Neural cell (in vitro differentiated cells): ENCODE data around the gene TCN1. TPM values are rescaled to one million over a fixed set of nuclear protein-coding genes. Genes with fewer than 3 reads are reported as not detected.

Experiments
- H2AFZ ChIP-seq: fragments of 200-600, 300-800 bp; sonication (generic), shearing (Covaris generic); 2 replicates; pipeline ENCODE4 v1.6.0; 2014; ENCODE audit warnings: low read depth, mild to moderate bottlenecking, antibody characterized with exemption, low read length, moderate library complexity
- H3F3A ChIP-seq: fragments of 200-600 bp; shearing (Covaris generic); 2 replicates; pipeline ENCODE4 v1.6.1; 2016; ENCODE audit warnings: mild to moderate bottlenecking, moderate library complexity, mixed read lengths, antibody characterized with exemption, low read length; ENCODE audit not compliant: insufficient read depth, poor library complexity, severe bottlenecking
- H3K27ac ChIP-seq: fragments of 200-600, 300-800 bp; sonication (generic), shearing (Covaris generic); 2 replicates; pipeline ENCODE4 v1.5.1; 2014; ENCODE audit warnings: mild to moderate bottlenecking, low read length, moderate library complexity
- H3K27me3 ChIP-seq: fragments of 300-800, 200-600 bp; sonication (generic), shearing (Covaris generic); 2 replicates; pipeline ENCODE4 v1.6.0; 2014; ENCODE audit warnings: mild to moderate bottlenecking, low read depth, low read length, moderate library complexity; ENCODE audit not compliant: insufficient read depth
- H3K36me3 ChIP-seq: fragments of 300-800, 200-600 bp; sonication (generic), shearing (Covaris generic); 2 replicates; pipeline ENCODE4 v1.5.1; 2014; ENCODE audit warnings: mild to moderate bottlenecking, antibody characterized with exemption, low read length, moderate library complexity; ENCODE audit not compliant: insufficient read depth
- H3K4me2 ChIP-seq: fragments of 300-800, 200-600 bp; sonication (generic), shearing (Covaris generic); 2 replicates; pipeline ENCODE4 v1.6.0; 2014; ENCODE audit warnings: mild to moderate bottlenecking, low read length
- H3K4me3 ChIP-seq: fragments of 300-800, 200-600 bp; sonication (generic), shearing (Covaris generic); 2 replicates; pipeline ENCODE4 v1.5.1; 2014; ENCODE audit warnings: mild to moderate bottlenecking, low read length, moderate library complexity
- H3K79me2 ChIP-seq: fragments of 200-600 bp; shearing (Covaris generic); replicated peaks from 2 replicates; pipeline ENCODE4 v1.6.0; 2014; ENCODE audit warnings: mild to moderate bottlenecking, low read length, moderate library complexity; ENCODE audit not compliant: insufficient read depth
- H3K9ac ChIP-seq: fragments of 300-800, 200-600 bp; sonication (generic), shearing (Covaris generic); 2 replicates; pipeline ENCODE4 v1.6.1; 2016; ENCODE audit warnings: mild to moderate bottlenecking, low read length, mixed read lengths
- H3K9me2 ChIP-seq: fragments of 200-600 bp; shearing (Covaris generic); 2 replicates; pipeline ENCODE4 v1.6.1; 2016; ENCODE audit warnings: mild to moderate bottlenecking, low read length, mixed read lengths; ENCODE audit not compliant: insufficient read depth
- H3K9me3 ChIP-seq: fragments of 200-600, 300-800 bp; sonication (generic), shearing (Covaris generic); 2 replicates; pipeline ENCODE4 v1.6.1; 2016; ENCODE audit warnings: mild to moderate bottlenecking, mixed run types, low read length, moderate library complexity, mixed read lengths
- H4K20me1 ChIP-seq: fragments of 200-600 bp; shearing (Covaris generic); 2 replicates; pipeline ENCODE4 v1.6.1; 2016; ENCODE audit warnings: mild to moderate bottlenecking, mixed run types; ENCODE audit not compliant: insufficient read depth
- CTCF ChIP-seq: fragments of 450-650 bp; IDR thresholded peaks from 2 replicates; pipeline ENCODE4 v1.5.1; 2014; ENCODE audit warnings: antibody characterized with exemption, mild to moderate bottlenecking, moderate library complexity; ENCODE audit not compliant: poor library complexity, severe bottlenecking
- EP300 ChIP-seq: fragments of 450-650 bp; conservative IDR thresholded peaks from 2 replicates; pipeline ENCODE4 v1.6.1; 2014; ENCODE audit warnings: antibody characterized with exemption, mild to moderate bottlenecking, moderate library complexity; ENCODE audit not compliant: poor library complexity, severe bottlenecking
- EZH2 ChIP-seq: fragments of 200-600, 300-800 bp; shearing (Covaris generic), sonication (generic); IDR thresholded peaks from 2 replicates; pipeline ENCODE4 v1.6.1; 2014; ENCODE audit warnings: antibody characterized with exemption, low read length, borderline replicate concordance, mild to moderate bottlenecking; ENCODE audit not compliant: insufficient read depth, poor library complexity, severe bottlenecking
- MXI1 ChIP-seq: fragments of 450-650 bp; conservative IDR thresholded peaks from 2 replicates; pipeline ENCODE4 v1.6.1; 2014; ENCODE audit warnings: antibody characterized with exemption, mild to moderate bottlenecking; ENCODE audit not compliant: poor library complexity, severe bottlenecking
- POLR2AphosphoS5 ChIP-seq: IDR thresholded peaks from 2 replicates; pipeline ENCODE4 v1.6.1; 2012
- RAD21 ChIP-seq: fragments of 450-650 bp; conservative IDR thresholded peaks from 2 replicates; pipeline ENCODE4 v1.6.1; 2014; ENCODE audit warnings: antibody characterized with exemption, mild to moderate bottlenecking, moderate library complexity
- SMC3 ChIP-seq: fragments of 450-650 bp; conservative IDR thresholded peaks from 2 replicates; pipeline ENCODE4 v1.6.1; 2014; ENCODE audit warnings: antibody characterized with exemption, mild to moderate bottlenecking, moderate library complexity; ENCODE audit not compliant: poor library complexity
- TAF1 ChIP-seq: IDR thresholded peaks from 2 replicates; pipeline ENCODE4 v1.6.1; 2012; ENCODE audit warnings: low read depth
- polyA plus RNA-seq: library from polyadenylated mRNA; depleted of rRNA; stranded (reverse); fragments of >200 nt; gene quantifications from 2 replicates; pipeline ENCODE4 v1.2.3, GENCODE V29; 2014
- TF ChIP-seq, protein P1 (sequence below): IDR thresholded peaks from 2 replicates; pipeline ENCODE4 v1.6.1; 2012; ENCODE audit warnings: borderline replicate concordance

Gene TCN1
- polyA plus RNA-seq, 1 donor from 2014 or later: not detected

- Histone ChIP-seq H3K79me2 (no peaks in the 10 kb centered on the region), H3K4me3 (no peak overlapping the region), H3K9me3 (no peaks in the 10 kb centered on the region), H3K4me2 (no peak overlapping the region), H3K27me3 (no peaks in the 10 kb centered on the region), H3F3A (no peaks in the 10 kb centered on the region), H4K20me1 (no peaks in the 10 kb centered on the region), H3K9me2 (no peaks in the 10 kb centered on the region), H3K27ac (no peak overlapping the region), H3K36me3 (no peaks in the 10 kb centered on the region), H3K9ac (no peak overlapping the region), H2AFZ (no peak overlapping the region)
- TF ChIP-seq TAF1 (no peak), CTCF (no peak), SMC3 (no peak), MXI1 (no peak), RAD21 (no peak), POLR2AphosphoS5 (no peak), EZH2 (no peak), EP300 (no peak)
- TF ChIP-seq, protein P1, sequence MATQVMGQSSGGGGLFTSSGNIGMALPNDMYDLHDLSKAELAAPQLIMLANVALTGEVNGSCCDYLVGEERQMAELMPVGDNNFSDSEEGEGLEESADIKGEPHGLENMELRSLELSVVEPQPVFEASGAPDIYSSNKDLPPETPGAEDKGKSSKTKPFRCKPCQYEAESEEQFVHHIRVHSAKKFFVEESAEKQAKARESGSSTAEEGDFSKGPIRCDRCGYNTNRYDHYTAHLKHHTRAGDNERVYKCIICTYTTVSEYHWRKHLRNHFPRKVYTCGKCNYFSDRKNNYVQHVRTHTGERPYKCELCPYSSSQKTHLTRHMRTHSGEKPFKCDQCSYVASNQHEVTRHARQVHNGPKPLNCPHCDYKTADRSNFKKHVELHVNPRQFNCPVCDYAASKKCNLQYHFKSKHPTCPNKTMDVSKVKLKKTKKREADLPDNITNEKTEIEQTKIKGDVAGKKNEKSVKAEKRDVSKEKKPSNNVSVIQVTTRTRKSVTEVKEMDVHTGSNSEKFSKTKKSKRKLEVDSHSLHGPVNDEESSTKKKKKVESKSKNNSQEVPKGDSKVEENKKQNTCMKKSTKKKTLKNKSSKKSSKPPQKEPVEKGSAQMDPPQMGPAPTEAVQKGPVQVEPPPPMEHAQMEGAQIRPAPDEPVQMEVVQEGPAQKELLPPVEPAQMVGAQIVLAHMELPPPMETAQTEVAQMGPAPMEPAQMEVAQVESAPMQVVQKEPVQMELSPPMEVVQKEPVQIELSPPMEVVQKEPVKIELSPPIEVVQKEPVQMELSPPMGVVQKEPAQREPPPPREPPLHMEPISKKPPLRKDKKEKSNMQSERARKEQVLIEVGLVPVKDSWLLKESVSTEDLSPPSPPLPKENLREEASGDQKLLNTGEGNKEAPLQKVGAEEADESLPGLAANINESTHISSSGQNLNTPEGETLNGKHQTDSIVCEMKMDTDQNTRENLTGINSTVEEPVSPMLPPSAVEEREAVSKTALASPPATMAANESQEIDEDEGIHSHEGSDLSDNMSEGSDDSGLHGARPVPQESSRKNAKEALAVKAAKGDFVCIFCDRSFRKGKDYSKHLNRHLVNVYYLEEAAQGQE: no peak
These were observed 17.3 kb upstream of the TCN1 start for GRCh38 chr11:59883597-59883996.

DNA sequence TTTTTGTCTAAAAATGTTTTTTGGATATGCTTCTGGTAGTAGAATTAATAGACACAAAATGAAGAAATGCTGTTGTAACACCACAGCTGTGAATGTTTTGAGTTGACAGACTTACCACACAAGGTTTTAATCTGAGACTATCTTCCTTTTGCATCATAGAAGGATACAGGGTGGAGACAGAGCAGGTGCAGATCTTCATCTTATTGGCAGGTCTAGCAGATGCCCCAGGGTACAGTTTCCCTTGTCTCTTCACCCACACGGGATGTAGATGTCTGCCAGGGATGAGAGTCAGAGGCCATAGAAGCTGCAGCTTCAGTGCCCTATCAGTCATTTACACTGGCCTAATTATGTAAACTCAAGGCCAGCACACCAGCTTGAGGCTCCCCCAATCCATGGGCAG, 13.3 kb upstream of the TCN1 start:
- Histone ChIP-seq H3K79me2 (no peaks in the 10 kb centered on the region), H3K27me3 (no peaks in the 10 kb centered on the region), H4K20me1 (no peaks in the 10 kb centered on the region), H2AFZ (no peak overlapping the region), H3K4me3 (no peak overlapping the region), H3K27ac (no peak overlapping the region), H3K9me3 (no peaks in the 10 kb centered on the region), H3K36me3 (no peaks in the 10 kb centered on the region), H3K9ac (no peak overlapping the region), H3K4me2 (no peak overlapping the region), H3F3A (no peaks in the 10 kb centered on the region), H3K9me2 (no peaks in the 10 kb centered on the region)
- TF ChIP-seq TAF1: no peak
- no peak for TF ChIP-seq MXI1
- TF ChIP-seq, protein P1: no peak
- no peak for TF ChIP-seq EZH2
- TF ChIP-seq CTCF: no peak
- no peak for TF ChIP-seq POLR2AphosphoS5
- no peak for TF ChIP-seq RAD21
- TF ChIP-seq SMC3: no peak
- TF ChIP-seq EP300: no peak
